Gastrocnemius medialis (tissue), 4 donors: ENCODE data around the gene CGRRF1.

Experiments
- POLR2A ChIP-seq, 2 donors: fragments of 450-650 bp; IDR thresholded peaks; one replicate each; pipeline ENCODE4 v1.6.1; 2017; ENCODE audit warnings: antibody characterized with exemption in 2 of 2, mild to moderate bottlenecking in 2 of 2, moderate library complexity in 2 of 2
- TF ChIP-seq, protein P1 (sequence below), 5 experiments: fragments of 450-650 bp in 3 of 5; fragments of 200-600 bp in 2 of 5; sonication (generic) in 2 of 5; IDR thresholded peaks in 4 of 5; conservative IDR thresholded peaks in 1 of 5; 1 replicate in 4 of 5; 2 replicates in 1 of 5; pipeline ENCODE4 v1.5.1; 2016 to 2019; ENCODE audit warnings: antibody characterized with exemption in 5 of 5, mild to moderate bottlenecking in 3 of 5, moderate library complexity in 3 of 5

DNA sequence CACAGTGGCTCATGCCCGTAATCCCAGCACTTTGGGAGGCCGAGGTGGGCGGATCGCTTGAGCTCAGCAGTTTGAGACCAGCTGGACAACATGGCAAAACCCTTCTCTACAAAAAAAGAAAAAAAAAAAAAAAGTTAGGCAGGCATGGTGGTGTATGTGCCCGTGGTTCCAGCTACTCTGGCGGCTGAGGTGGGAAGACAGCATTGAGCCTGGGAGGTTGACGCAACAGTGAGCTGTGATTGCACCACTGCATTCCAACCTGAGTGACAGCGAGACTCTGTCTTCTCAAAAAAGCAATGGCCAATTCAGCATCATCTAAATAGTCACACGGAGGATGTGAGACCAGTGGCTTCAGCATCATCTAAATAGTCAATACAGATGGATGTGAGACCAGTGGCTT is 46.8 kb downstream of the CGRRF1 start:
- TF ChIP-seq, protein P1, sequence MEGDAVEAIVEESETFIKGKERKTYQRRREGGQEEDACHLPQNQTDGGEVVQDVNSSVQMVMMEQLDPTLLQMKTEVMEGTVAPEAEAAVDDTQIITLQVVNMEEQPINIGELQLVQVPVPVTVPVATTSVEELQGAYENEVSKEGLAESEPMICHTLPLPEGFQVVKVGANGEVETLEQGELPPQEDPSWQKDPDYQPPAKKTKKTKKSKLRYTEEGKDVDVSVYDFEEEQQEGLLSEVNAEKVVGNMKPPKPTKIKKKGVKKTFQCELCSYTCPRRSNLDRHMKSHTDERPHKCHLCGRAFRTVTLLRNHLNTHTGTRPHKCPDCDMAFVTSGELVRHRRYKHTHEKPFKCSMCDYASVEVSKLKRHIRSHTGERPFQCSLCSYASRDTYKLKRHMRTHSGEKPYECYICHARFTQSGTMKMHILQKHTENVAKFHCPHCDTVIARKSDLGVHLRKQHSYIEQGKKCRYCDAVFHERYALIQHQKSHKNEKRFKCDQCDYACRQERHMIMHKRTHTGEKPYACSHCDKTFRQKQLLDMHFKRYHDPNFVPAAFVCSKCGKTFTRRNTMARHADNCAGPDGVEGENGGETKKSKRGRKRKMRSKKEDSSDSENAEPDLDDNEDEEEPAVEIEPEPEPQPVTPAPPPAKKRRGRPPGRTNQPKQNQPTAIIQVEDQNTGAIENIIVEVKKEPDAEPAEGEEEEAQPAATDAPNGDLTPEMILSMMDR (IDR thresholded peaks at IDR 0.05 in 4 of 5, conservative IDR thresholded peaks at IDR 0.05 in 1 of 5): no peak
- TF ChIP-seq POLR2A (IDR thresholded peaks at IDR 0.05): no peak
